ENCODE measurements around the gene EPS15. TPM values are rescaled to one million over a fixed set of nuclear protein-coding genes. Genes with fewer than 3 reads are reported as not detected.

The EPS15 gene
- total RNA-seq, 1 experiment from 2014 or later, result 54.4 TPM

DNA sequence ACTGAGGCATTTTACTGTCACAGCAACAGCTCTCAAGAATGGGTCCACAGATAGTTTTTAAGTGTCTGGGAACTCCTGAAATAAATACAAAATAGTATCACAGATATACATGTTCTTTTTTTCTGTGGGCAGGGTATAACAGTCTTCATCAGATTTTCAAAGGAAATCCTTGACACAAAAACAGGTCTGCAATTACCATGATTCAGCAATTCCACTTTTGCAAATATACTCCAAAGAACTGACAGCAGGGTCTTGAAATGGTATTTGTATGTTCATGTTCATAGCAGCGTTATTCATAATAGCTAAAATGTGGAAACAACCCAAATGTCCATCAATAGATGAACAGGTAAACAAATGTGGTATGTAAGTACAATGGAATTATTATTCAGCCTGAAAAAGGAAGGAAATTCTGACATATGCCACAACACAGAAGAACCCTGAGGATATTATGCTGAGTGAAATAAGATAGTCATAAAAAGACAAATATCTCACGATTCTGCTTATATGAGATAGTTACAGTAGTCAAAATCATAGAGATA is 85.0 kb downstream of the EPS15 start:
- ChIA-PET CTCF (no interaction called here), POLR2A (no interaction called here)
- in situ Hi-C loops (cut with HindIII; ENCODE audit: low pct_unique_long_range_greater_than_20kb, low sequenced_read_pairs), result no loop called here
- ATAC-seq, result no peak
- no peak overlapping the region for H3K27ac ChIP-seq (ENCODE audit: low read length)
- H3K27me3 ChIP-seq (ENCODE audit: control insufficient read depth, insufficient read depth, low read length), result no peaks in the 10 kb centered on the region
- H3K4me3 ChIP-seq (ENCODE audit: low read depth in 2 of 2, low read length in 2 of 2), result no peak overlapping the region
- intact Hi-C loops (cut with micrococcal nuclease; ENCODE audit: unreplicated experiment), result no loop called here
- BruUV-seq (replicated peaks), result no TSS peak
- H3K36me3 ChIP-seq (ENCODE audit: control insufficient read depth, insufficient read depth, low read length), result peaks cover 1% of the 10 kb centered on the region; the same call in 1 of the 2 replicates
- H3K4me1 ChIP-seq (ENCODE audit: control insufficient read depth, insufficient read depth, low read length), result no peaks in the 10 kb centered on the region
- no peak for TF ChIP-seq CTCF (IDR thresholded peaks at IDR 0.05)
- TF ChIP-seq POLR2AphosphoS5 (IDR thresholded peaks at IDR 0.05; ENCODE audit: low read depth, low read length), result no peak
- TF ChIP-seq, protein P1, sequence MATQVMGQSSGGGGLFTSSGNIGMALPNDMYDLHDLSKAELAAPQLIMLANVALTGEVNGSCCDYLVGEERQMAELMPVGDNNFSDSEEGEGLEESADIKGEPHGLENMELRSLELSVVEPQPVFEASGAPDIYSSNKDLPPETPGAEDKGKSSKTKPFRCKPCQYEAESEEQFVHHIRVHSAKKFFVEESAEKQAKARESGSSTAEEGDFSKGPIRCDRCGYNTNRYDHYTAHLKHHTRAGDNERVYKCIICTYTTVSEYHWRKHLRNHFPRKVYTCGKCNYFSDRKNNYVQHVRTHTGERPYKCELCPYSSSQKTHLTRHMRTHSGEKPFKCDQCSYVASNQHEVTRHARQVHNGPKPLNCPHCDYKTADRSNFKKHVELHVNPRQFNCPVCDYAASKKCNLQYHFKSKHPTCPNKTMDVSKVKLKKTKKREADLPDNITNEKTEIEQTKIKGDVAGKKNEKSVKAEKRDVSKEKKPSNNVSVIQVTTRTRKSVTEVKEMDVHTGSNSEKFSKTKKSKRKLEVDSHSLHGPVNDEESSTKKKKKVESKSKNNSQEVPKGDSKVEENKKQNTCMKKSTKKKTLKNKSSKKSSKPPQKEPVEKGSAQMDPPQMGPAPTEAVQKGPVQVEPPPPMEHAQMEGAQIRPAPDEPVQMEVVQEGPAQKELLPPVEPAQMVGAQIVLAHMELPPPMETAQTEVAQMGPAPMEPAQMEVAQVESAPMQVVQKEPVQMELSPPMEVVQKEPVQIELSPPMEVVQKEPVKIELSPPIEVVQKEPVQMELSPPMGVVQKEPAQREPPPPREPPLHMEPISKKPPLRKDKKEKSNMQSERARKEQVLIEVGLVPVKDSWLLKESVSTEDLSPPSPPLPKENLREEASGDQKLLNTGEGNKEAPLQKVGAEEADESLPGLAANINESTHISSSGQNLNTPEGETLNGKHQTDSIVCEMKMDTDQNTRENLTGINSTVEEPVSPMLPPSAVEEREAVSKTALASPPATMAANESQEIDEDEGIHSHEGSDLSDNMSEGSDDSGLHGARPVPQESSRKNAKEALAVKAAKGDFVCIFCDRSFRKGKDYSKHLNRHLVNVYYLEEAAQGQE (IDR thresholded peaks at IDR 0.05; ENCODE audit: insufficient read depth in 1 of 2, low read depth in 2 of 2, low read length in 1 of 2), result no peak
- TF ChIP-seq SIN3A (IDR thresholded peaks at IDR 0.05; ENCODE audit: borderline replicate concordance, insufficient read depth, low read depth, low read length), result no peak
- no peak for TF ChIP-seq TCF7L2 (IDR thresholded peaks at IDR 0.05; ENCODE audit: low read depth, low read length)
- H3K9me3 ChIP-seq (ENCODE audit: control insufficient read depth, insufficient read depth, low read depth, low read length), result no peaks in the 10 kb centered on the region
- DNase-seq (ENCODE audit: low read depth, low spot score), result no peak

GRCh38 chr1:51433269-51433971 is 85.6 kb downstream of the EPS15 start:
- ATAC-seq, result no peak
- CTCF ChIA-PET, result interaction anchor here (0.6 kb wide), 1 partner anchor 59 kb away, joined by 8 read pairs; no protein-coding TSS in a partner anchor

More at GRCh38 chr1:51433269-51433971, 85.6 kb downstream of the EPS15 start:
- Histone ChIP-seq H3K9me3 (ENCODE audit: control insufficient read depth, insufficient read depth, low read depth, low read length) (no peaks in the 10 kb centered on the region), H3K27me3 (ENCODE audit: control insufficient read depth, insufficient read depth, low read length) (no peaks in the 10 kb centered on the region), H3K4me3 (ENCODE audit: low read depth in 2 of 2, low read length in 2 of 2) (no peak overlapping the region), H3K27ac (ENCODE audit: low read length) (no peak overlapping the region), H3K4me1 (ENCODE audit: control insufficient read depth, insufficient read depth, low read length) (no peaks in the 10 kb centered on the region), H3K36me3 (ENCODE audit: control insufficient read depth, insufficient read depth, low read length) (no peaks in the 10 kb centered on the region)
- TF ChIP-seq SIN3A (IDR thresholded peaks at IDR 0.05; ENCODE audit: borderline replicate concordance, insufficient read depth, low read depth, low read length) (no peak), POLR2AphosphoS5 (IDR thresholded peaks at IDR 0.05; ENCODE audit: low read depth, low read length) (no peak), CTCF (IDR thresholded peaks at IDR 0.05) (no peak), TCF7L2 (IDR thresholded peaks at IDR 0.05; ENCODE audit: low read depth, low read length) (no peak)
- TF ChIP-seq, protein P1 (IDR thresholded peaks at IDR 0.05; ENCODE audit: insufficient read depth in 1 of 2, low read depth in 2 of 2, low read length in 1 of 2), result no peak
- POLR2A ChIA-PET, result no interaction called here
- intact Hi-C loops (cut with micrococcal nuclease; ENCODE audit: unreplicated experiment) (no loop called here), in situ Hi-C loops (cut with HindIII; ENCODE audit: low pct_unique_long_range_greater_than_20kb, low sequenced_read_pairs) (no loop called here)
- BruUV-seq (replicated peaks), result no TSS peak
- DNase-seq (ENCODE audit: low read depth, low spot score), result no peak

Measured in Panc1 (cell line).